T-helper 2 cell treated with Interferon-gamma antibody and Interleukin-4, amounts not matched to agents 5 μg/mL and 100 μg/mL, for 36 hours (primary cell): ENCODE data around the gene PDS5B.
A peak's percentile ranks its signal among the peaks of the same experiment; 100 is the strongest.

Experiments
- DNase-seq: peaks from one replicate; pipeline ENCODE4 v3.0.0; 2021; ENCODE audit warnings: low spot score
- H3K27ac Mint-ChIP-seq: one replicate; pipeline ENCODE4 v1.8.0; 2021; ENCODE audit warnings: mild to moderate bottlenecking, mixed read lengths
- H3K27me3 Mint-ChIP-seq: one replicate; pipeline ENCODE4 v1.8.0; 2021; ENCODE audit warnings: low read depth, mixed read lengths
- H3K36me3 Mint-ChIP-seq: one replicate; pipeline ENCODE4 v1.8.0; 2021; ENCODE audit warnings: low read depth, mixed read lengths
- H3K4me1 Mint-ChIP-seq: one replicate; pipeline ENCODE4 v1.8.0; 2021; ENCODE audit warnings: low read depth, mixed read lengths
- H3K4me3 Mint-ChIP-seq: one replicate; pipeline ENCODE4 v1.8.0; 2022; ENCODE audit warnings: mild to moderate bottlenecking, moderate library complexity, mixed read lengths
- H3K9me3 Mint-ChIP-seq: one replicate; pipeline ENCODE4 v1.8.0; 2021; ENCODE audit warnings: mixed read lengths

The PDS5B gene

DNA sequence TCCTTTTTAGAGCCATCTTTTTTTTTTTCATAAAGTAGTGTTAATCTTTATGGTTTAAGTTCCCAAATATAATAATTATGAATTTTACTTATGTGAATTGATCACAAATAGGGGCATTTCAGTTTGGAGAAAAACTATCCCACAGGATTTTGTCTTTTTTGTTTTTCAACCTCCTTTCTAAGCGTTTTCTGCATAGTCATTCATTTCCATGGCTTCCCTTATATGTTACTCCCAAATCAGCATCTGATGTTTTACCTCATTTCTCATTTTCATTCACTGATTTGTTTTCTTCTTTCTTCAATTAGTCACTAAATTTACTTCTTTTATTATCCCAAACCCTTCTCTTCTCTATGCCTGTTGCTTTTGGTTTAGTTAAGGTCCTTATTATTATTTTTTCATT, 24.7 kb downstream of the PDS5B start:
- H3K9me3 Mint-ChIP-seq, result peaks cover 53% of the 10 kb centered on the region
- H3K27ac Mint-ChIP-seq, result no peak overlapping the region
- H3K27me3 Mint-ChIP-seq, result no peaks in the 10 kb centered on the region
- H3K4me3 Mint-ChIP-seq, result no peak overlapping the region
- peaks cover 44% of the 10 kb centered on the region for H3K36me3 Mint-ChIP-seq
- no peak for DNase-seq
- peaks cover 8% of the 10 kb centered on the region for H3K4me1 Mint-ChIP-seq

DNA sequence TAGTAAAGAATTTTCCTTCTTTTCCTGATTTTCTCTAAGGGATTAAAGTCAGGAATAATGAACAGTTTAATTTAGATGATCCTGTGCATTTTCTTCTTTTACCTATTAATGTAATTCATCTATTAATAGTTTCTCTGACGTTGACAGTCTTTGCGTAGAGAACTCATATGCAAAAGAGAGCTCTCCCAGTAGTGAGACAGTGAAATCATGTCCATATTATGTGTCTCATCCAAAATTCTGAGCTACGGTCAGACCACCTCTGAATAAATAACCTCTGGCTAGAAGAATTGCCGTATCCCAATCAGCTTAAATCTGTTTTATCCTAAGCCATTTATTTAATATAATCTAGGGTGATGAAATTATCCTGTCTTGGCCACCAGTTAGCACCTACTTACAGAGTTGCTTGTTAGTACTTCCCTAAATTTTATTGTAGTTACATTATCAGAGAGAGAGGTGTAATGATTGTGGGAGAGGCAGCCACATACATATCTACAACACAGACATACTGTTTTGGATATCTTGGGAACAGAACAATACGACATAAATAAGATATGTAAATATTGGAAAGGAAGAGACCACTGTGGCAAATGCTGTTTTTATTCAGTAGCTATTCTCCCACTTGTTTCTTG, 30.7 kb downstream of the PDS5B start:
- Mint-ChIP-seq H3K27ac (no peak overlapping the region), H3K27me3 (no peaks in the 10 kb centered on the region), H3K9me3 (peaks cover 73% of the 10 kb centered on the region), H3K36me3 (peaks cover 63% of the 10 kb centered on the region), H3K4me3 (no peak overlapping the region), H3K4me1 (no peaks in the 10 kb centered on the region)
- no peak for DNase-seq

DNA sequence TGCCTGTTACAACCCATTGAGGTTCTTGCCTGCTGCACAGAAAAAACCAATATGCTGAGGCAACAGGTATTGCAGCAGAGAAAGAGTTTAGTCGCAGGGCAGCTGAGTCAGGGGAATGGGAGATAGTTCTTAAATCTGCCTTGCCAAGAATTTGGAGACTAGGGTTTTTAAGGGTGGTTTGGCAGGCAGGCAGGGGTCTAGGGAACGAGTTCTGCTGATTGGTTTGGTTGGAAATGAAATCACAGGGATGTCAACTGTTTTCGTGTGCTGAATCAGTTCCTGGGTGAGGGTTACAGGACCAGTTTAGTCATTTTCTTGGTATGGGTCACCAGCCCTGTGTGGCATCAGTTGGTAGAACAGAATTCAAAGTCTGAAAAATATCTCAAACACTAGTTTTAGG, 36.6 kb downstream of the PDS5B start:
- Mint-ChIP-seq H3K27ac (no peak overlapping the region), H3K9me3 (peaks cover 53% of the 10 kb centered on the region), H3K4me1 (peaks cover 10% of the 10 kb centered on the region), H3K36me3 (peaks cover 54% of the 10 kb centered on the region), H3K4me3 (no peak overlapping the region), H3K27me3 (no peaks in the 10 kb centered on the region)
- DNase-seq, result no peak

DNA sequence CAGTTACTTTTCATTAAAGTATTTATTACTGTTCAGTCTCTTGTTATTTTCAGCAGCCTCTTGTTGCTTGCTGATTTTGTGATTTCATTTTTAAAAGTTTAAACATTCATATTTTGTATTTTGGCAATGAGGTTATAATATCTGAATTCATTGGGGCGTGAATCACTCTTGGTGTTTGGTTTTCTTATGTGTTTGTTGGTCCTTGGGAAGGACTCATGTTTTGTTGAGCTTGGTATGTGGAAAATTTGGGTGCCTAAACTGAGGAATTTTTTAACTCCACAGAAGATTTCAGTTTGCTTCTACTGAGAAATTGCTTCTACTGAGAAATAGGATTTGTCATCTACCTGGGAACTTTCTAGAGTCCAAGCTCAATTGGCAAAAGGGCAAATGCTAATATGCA, 38.2 kb downstream of the PDS5B start:
- Mint-ChIP-seq H3K27ac (no peak overlapping the region), H3K36me3 (peaks cover 43% of the 10 kb centered on the region), H3K9me3 (peaks cover 40% of the 10 kb centered on the region), H3K4me1 (peaks cover 10% of the 10 kb centered on the region), H3K27me3 (no peaks in the 10 kb centered on the region), H3K4me3 (no peak overlapping the region)
- DNase-seq, result no peak

DNA sequence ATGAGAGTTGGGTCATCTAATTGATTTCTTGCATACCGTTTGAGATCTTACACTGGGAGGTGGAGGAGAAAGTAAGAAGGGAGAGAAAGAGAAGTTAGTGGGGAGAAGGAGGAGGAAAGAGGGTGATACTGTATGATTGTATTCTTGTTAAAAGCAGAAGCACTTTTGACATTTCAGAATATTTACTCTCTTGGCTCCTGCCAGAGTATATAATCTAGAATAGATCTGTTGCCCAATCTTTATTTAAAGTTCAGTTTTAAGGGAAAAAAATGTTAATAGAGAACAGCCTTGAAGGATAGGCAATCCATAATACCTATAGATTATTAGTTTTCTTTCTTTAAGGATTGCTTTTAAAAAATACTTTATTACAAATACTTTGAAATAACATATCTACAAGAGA, 41.5 kb downstream of the PDS5B start:
- H3K4me3 Mint-ChIP-seq, result no peak overlapping the region
- H3K4me1 Mint-ChIP-seq, result peaks cover 29% of the 10 kb centered on the region
- H3K27me3 Mint-ChIP-seq, result no peaks in the 10 kb centered on the region
- peaks cover 12% of the 10 kb centered on the region for H3K9me3 Mint-ChIP-seq
- peaks cover 32% of the 10 kb centered on the region for H3K36me3 Mint-ChIP-seq
- no peak overlapping the region for H3K27ac Mint-ChIP-seq
- DNase-seq, result no peak

DNA sequence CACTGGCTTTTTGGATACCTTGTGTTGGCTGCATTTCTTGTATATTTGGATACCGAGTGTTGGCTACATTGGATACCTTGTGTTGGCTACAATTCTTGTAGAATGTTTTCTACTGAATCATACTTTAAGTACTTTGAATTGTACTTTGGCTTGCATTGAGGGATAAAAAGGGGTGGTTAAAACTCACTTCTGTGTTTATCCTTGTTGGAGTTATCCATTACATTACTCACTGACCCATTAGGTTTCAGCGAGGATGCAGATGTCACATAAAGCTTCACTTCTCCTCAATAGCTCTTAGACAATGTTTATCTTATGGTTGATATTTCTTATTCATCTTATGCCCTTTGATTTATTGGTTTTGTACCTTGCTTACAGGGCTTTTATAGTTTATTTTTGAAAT, 43.1 kb downstream of the PDS5B start:
- Mint-ChIP-seq H3K4me1 (peaks cover 31% of the 10 kb centered on the region), H3K4me3 (no peak overlapping the region), H3K36me3 (peaks cover 25% of the 10 kb centered on the region), H3K27me3 (no peaks in the 10 kb centered on the region), H3K27ac (no peak overlapping the region), H3K9me3 (no peaks in the 10 kb centered on the region)
- DNase-seq, result no peak

DNA sequence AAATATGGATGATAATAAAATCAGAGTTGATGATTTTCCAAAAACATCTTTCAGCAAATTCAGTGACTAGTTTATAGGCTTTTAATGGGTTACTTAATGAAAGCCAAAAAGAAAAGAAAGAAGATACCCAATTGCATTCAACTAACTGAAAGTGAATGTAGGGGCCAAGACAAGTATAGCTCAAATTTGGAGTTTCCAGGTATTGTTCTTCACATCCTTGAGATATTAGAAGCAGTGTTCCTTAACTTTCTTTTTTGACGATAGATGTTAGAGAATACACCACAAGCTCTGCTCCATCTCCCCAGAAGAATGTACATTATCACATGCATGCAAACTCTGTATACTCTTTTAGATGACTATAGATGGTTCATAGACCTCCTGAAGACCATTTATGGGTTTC, 43.6 kb downstream of the PDS5B start:
- Mint-ChIP-seq H3K27me3 (no peaks in the 10 kb centered on the region), H3K4me1 (peaks cover 31% of the 10 kb centered on the region), H3K9me3 (no peaks in the 10 kb centered on the region), H3K4me3 (no peak overlapping the region), H3K27ac (no peak overlapping the region), H3K36me3 (peaks cover 21% of the 10 kb centered on the region)
- no peak for DNase-seq

DNA sequence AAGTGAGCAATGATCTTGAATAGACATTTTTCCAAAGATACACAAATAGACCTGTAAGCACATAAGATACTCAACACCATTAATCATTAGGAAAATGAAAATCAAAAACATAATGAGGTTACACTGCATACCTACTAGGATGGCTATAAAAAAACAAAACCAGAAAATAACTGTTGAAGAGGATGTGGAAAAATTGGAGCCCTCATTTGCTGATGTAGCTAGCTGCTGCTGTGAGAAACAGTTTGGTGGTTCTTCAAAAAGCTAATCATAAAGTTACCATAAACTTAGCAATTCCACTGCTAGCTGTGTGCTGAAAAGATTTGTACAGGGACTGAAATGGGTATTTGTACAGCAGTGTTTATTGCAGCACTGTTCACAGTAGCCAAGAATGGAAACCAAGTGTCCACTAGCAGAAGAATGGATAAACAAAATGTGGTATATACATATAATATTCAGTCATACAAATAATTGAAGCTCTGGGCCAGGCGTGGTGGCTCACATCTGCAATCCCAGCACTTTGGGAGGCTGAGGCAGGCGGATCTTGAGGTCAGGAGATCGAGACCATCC, 46.2 kb downstream of the PDS5B start:
- peak overlapping the region; percentile 24 for H3K27ac Mint-ChIP-seq
- no peaks in the 10 kb centered on the region for H3K27me3 Mint-ChIP-seq
- H3K9me3 Mint-ChIP-seq, result no peaks in the 10 kb centered on the region
- peak overlapping the region; percentile 45 for H3K4me3 Mint-ChIP-seq
- DNase-seq, result no peak
- H3K36me3 Mint-ChIP-seq, result peaks cover 17% of the 10 kb centered on the region
- peaks cover 25% of the 10 kb centered on the region for H3K4me1 Mint-ChIP-seq

DNA sequence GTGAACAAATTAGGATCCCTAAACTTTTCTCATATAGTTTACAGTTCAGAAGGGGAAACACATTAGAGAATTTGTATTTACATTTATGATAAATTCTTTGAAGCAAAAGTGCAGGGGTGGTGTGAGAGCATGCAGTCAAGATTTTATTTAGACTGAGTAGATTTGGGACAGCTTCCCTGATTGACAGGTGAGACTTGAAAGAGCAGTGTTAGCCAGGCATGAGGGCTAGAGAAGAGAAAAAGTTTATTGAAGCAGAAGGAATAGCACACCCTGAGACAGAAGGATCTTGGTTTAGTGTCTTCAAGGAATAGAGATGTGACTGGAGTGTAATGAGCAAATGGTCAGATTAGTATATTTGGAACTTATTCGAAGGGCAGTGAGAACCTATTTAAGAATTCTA, 50.5 kb downstream of the PDS5B start:
- H3K4me3 Mint-ChIP-seq, result no peak overlapping the region
- no peak overlapping the region for H3K27ac Mint-ChIP-seq
- H3K9me3 Mint-ChIP-seq, result no peaks in the 10 kb centered on the region
- DNase-seq, result no peak
- peaks cover 25% of the 10 kb centered on the region for H3K4me1 Mint-ChIP-seq
- peaks cover 3% of the 10 kb centered on the region for H3K36me3 Mint-ChIP-seq
- no peaks in the 10 kb centered on the region for H3K27me3 Mint-ChIP-seq

DNA sequence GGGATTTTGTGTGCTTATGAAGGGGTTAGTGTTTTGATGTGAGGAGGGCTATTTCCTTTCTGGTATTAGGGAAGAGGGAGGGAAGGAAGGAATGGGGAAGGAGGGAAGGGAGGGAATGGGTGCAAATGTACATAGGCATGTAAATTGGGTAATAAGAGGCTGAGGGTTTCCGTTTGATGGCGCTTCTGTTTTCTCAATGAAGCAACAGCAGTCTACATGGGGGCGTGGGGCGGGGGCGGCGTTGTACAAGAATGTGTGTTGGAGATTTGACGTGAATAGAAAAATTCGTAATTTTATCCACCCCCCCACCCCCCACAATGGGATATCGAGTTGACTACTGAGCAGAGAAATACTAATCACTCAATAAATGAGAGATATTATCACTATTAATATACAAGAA, 52.5 kb downstream of the PDS5B start:
- H3K36me3 Mint-ChIP-seq, result peaks cover 1% of the 10 kb centered on the region
- H3K9me3 Mint-ChIP-seq, result no peaks in the 10 kb centered on the region
- H3K4me3 Mint-ChIP-seq, result no peak overlapping the region
- no peak overlapping the region for H3K27ac Mint-ChIP-seq
- H3K27me3 Mint-ChIP-seq, result no peaks in the 10 kb centered on the region
- no peak for DNase-seq
- H3K4me1 Mint-ChIP-seq, result peaks cover 29% of the 10 kb centered on the region

DNA sequence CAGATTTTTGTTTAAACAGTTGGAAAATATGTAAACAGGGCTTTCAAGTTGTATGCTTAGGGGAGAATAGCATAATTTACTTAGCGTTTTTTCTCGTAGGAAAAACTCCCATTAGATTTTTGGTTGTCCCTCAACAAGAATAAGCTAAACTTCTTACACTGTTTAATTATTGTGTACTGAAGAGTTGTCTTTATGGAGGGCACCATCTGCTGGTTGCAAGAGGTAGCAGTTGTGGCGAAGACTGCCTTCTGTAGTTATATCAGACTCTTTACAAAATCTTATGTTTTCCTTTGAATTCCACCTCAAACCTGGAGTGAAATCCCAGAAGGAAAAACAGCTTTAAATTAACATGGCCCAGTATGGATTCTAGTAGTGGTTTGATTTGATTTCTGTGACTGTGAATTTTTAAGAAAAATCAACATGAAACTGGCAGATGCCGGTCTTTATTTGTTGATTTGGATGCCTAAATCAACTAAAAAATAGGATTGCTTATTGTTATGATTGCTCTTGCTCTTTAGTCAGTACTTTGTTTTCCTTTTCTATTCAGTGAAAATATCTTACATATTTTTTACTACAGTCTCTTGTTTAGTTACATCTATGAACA, 53.4 kb downstream of the PDS5B start:
- Mint-ChIP-seq H3K27ac (no peak overlapping the region), H3K4me1 (peaks cover 31% of the 10 kb centered on the region), H3K27me3 (no peaks in the 10 kb centered on the region), H3K9me3 (no peaks in the 10 kb centered on the region), H3K36me3 (peaks cover 1% of the 10 kb centered on the region), H3K4me3 (no peak overlapping the region)
- DNase-seq, result no peak

DNA sequence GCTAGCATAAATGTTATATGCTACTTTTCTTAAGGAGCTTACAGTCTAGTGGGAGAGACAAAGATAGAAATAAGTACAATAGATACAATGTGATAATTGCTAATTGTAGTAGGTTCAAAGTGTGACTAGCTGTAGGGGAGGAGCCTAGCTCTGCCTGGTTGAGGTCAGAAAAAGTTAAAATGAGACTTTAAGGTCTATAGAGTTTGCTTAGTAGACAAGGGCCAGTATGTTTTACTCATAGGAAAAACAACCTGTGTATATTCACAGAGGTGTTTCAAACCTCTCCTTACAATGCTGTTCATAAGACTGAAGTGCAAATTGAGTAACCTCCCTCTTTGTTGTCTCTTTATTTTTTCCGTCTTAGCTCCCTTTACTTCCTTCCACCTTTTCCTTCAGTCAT, 56.1 kb downstream of the PDS5B start:
- Mint-ChIP-seq H3K4me3 (no peak overlapping the region), H3K4me1 (peaks cover 49% of the 10 kb centered on the region), H3K27ac (no peak overlapping the region), H3K27me3 (no peaks in the 10 kb centered on the region), H3K36me3 (peaks cover 1% of the 10 kb centered on the region), H3K9me3 (no peaks in the 10 kb centered on the region)
- no peak for DNase-seq

DNA sequence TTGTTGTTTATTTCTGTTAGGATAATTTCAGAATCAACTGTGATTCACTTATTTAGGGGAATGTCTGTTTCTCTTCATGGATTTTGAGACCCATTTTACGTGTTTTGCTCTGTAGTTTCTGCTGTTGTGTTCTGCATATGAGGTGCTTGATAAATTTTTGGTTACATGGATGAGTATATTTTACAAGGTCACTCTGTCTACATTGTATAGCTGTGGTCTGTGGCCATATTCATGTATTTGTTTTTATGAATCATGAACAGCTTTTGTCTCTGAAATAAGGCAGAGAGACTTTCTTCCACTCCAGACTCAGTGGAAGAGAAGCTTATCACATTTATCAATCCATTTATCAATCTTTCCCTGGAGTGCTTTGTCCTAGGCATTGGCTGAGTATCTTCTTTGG, 56.6 kb downstream of the PDS5B start:
- Mint-ChIP-seq H3K36me3 (peaks cover 1% of the 10 kb centered on the region), H3K27me3 (no peaks in the 10 kb centered on the region), H3K4me1 (peaks cover 50% of the 10 kb centered on the region), H3K4me3 (no peak overlapping the region), H3K9me3 (no peaks in the 10 kb centered on the region), H3K27ac (no peak overlapping the region)
- DNase-seq, result no peak

DNA sequence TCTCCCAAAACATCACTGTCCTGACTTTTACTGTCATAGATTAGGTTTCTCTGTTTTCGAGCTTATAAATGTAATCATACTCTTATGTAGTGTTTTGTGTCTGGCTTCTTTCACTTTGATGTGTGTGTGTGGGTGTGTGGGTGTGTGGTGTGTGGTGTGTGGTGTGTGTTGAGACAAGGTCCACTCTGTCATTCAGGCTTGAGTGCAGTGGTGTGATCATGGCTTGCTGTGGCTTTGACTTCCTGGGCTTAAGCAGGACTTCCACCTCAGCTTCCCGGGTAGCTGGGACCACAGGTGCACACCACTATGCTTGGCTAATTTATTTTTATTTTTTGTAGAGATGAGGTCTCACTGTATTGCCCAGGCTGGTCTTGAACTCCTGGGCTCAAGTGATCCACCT, 59.6 kb downstream of the PDS5B start:
- peak; percentile 59 for DNase-seq
- H3K27ac Mint-ChIP-seq, result peak overlapping the region; percentile 60
- H3K9me3 Mint-ChIP-seq, result no peaks in the 10 kb centered on the region
- H3K4me3 Mint-ChIP-seq, result peak overlapping the region; percentile 18
- H3K36me3 Mint-ChIP-seq, result peaks cover 7% of the 10 kb centered on the region
- no peaks in the 10 kb centered on the region for H3K27me3 Mint-ChIP-seq
- peaks cover 58% of the 10 kb centered on the region for H3K4me1 Mint-ChIP-seq

DNA sequence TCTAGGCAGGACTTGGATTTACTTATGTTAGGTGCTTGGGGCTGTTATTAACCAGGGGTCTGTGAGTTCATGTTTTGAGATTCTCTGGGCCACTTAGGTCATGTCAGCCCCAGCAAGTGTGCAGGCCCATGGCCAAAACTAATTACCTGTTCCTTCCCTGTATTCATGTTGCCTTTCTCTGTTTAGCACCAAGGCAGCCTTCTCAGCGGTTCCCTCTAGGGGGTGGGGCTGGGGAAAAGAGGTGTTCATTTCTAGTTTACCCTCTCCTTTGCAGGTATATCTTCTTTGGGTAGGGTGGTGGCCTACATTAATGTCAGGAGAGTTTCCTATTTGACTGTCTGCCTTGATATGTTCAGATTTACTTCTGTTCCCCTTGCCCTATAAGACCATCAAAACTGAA, 61.7 kb downstream of the PDS5B start:
- peaks cover 9% of the 10 kb centered on the region for H3K36me3 Mint-ChIP-seq
- no peak overlapping the region for H3K4me3 Mint-ChIP-seq
- DNase-seq, result no peak
- H3K27ac Mint-ChIP-seq, result no peak overlapping the region
- H3K27me3 Mint-ChIP-seq, result no peaks in the 10 kb centered on the region
- peaks cover 45% of the 10 kb centered on the region for H3K4me1 Mint-ChIP-seq
- no peaks in the 10 kb centered on the region for H3K9me3 Mint-ChIP-seq
